ENCODE measurements around the gene NNAT.
"Not testable (repeated sequence)": the region's sequence is repeated elsewhere in the genome, so short reads cannot be mapped to it uniquely, and the experiment has no call there.

Gene NNAT

GRCh38 chr20:37521061-37521771, at the start of gene NNAT:
TSS of gene NNAT (plus strand) at chr20:37521250. CDS start at chr20:37521332, 82 bp downstream.
- no peak for DNase-seq (ENCODE audit: low read depth in 2 of 2)

DNA sequence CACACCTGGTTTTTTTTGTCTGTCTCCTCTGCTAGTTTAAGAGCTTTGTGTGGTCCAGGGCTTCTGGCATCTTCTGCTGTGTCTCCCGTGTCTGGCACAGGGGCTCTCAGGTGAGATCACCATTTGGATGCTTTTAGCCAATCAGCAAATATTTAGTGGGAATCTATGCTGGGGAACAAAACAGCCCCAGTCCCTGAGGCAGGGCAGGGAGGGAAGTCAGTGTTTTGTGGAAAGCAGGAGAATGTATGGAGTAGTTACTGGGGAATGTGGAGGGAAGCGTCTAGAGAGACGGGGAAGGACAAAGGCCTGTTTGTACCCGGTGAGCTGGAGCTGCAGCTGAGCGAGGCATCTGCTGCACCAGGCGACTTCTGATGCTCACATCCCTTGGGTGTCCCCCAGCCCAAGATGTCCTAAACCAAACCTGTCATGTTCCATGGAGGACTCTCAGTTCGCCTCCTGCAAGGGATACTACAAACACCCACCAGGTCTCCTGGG, 49.3 kb upstream of the NNAT start:
- no peak for DNase-seq (ENCODE audit: low read depth in 2 of 2)

- not testable (repeated sequence) for DNase-seq (ENCODE audit: low read depth in 2 of 2)
These were observed 48.6 kb upstream of the NNAT start for GRCh38 chr20:37472435-37472834.

- no peak for DNase-seq (ENCODE audit: low read depth in 2 of 2)
These were observed 47.6 kb upstream of the NNAT start for GRCh38 chr20:37473249-37474000.

GRCh38 chr20:37474386-37474785, 46.7 kb upstream of the NNAT start:
- DNase-seq (ENCODE audit: low read depth in 2 of 2) = no peak

DNA sequence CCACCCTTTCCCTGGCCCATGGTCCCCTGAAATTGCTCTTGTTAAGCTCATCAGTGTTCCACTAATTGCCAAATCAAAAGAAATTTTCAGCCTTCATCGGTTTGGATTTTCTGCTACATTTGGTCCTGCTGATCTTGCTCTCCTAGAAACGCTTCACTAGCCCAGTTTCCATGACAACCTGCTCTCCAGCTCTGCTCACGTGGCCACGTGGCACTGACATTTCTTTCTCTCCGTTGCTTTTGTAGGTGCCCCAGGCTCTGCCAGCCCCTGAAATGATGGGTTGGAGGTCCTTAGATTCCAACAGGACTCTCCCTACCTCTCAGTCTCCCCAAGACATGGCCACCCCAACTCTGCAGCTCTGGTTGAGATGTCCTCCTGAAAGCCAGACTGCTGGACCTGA, 45.8 kb upstream of the NNAT start:
- no peak for DNase-seq (ENCODE audit: low read depth in 2 of 2)

DNA sequence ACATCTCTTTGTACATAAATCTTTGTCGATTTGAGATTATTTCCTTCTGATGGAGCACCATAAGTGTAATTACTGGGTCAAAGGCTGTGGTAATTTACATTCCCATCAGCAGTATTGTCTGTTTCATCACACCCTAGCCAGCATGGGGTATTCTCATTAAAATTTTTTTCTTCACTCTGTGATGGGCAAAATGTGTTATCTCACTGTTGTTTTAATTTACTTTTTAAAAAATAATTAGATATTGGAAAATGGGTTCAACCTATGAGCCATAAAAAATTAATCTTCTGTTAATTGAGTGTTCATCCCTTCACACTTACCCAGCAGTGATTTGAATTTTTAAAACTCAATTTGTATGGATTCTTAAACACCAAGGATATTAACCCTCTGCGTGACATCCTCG, 44.0 kb upstream of the NNAT start:
- no peak for DNase-seq (ENCODE audit: low read depth in 2 of 2)

- DNase-seq (ENCODE audit: low read depth in 2 of 2) = no peak
These were observed 41.8 kb upstream of the NNAT start for GRCh38 chr20:37479266-37479665.

- no peak for DNase-seq (ENCODE audit: low read depth in 2 of 2)
These were observed 40.9 kb upstream of the NNAT start for GRCh38 chr20:37479925-37480691.

GRCh38 chr20:37480919-37481318, 40.1 kb upstream of the NNAT start:
- no peak for DNase-seq (ENCODE audit: low read depth in 2 of 2)

GRCh38 chr20:37481610-37482009, 39.4 kb upstream of the NNAT start:
- DNase-seq (ENCODE audit: low read depth in 2 of 2) = no peak

DNA sequence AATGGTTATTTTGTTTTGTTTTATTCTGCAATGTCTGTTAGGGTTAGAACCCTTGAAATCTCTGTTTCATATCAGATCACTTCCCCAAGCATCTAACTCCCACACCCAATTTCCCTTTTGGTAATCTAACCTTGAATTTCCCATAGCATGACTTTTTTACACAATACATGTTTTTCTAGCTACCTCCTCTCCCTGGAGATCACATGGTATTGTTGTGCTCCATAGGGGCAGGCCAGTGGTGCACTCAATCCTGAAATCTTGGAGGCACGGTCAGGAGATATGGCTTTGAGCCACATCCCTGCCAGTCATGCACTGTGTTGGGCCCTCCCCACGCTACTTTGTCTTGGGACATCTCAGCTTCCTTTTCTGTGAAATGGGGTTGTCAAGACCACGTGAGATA, 36.7 kb upstream of the NNAT start:
- DNase-seq (ENCODE audit: low read depth in 2 of 2) = no peak

DNA sequence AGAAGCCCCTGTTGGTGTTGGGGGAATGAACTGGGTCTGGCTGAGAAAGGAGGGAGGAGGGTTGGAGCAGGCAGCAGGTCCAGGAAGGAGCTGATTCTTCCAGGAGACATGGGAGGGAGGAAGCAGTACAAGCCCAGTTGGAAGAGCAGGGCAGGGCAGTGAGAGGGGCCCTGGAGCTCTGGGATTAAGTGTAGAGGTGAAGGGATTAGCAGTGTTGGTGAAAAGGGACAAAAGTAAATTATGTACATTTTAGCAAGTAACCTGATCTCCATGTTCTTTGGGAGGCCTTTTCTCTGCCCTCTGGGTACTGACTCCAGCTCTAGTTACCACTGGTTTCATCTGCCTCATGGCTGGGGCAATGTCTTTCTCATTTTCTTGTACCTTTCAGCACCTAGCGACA, 34.8 kb upstream of the NNAT start:
- not testable (repeated sequence) for DNase-seq (ENCODE audit: low read depth in 2 of 2)

DNA sequence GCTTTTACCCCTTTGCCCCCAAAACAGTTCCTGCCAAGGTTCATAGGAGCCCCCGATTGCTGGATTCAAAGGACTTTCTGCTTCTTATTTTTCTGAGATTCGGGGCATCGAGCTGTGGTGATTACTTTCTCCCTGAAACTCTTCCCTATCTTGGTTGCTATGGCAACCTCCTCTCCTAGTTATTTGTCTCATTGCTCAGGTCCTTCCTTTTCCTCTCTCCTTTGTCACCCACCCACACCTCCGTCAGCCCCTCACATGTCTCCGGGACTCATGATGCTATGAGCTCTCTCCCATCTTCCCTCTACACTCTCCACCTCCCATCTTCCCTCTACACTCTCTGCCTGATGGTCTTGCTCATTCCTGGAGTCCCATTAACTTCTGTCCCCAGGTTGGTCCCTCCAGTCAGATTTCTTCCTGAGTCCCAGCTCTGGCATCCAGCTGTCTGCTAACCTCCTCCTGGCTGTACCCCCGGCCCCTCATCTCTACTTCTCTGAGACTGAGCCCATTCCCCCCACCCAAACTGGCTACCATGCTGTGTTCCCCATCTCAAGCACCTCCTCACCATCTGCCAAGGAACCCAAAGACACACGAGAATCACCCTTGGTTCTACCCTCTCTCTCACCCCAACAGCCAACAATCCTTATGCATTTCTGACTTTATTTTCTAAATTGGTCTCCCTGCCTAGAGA, 30.2 kb upstream of the NNAT start:
- no peak for DNase-seq (ENCODE audit: low read depth in 2 of 2)

- no peak for DNase-seq (ENCODE audit: low read depth in 2 of 2)
These were observed 28.9 kb upstream of the NNAT start for GRCh38 chr20:37492096-37492625.

GRCh38 chr20:37492945-37493344, 28.1 kb upstream of the NNAT start:
- no peak for DNase-seq (ENCODE audit: low read depth in 2 of 2)

GRCh38 chr20:37494301-37494700, 26.7 kb upstream of the NNAT start:
- no peak for DNase-seq (ENCODE audit: low read depth in 2 of 2)

GRCh38 chr20:37494796-37495195, 26.3 kb upstream of the NNAT start:
- no peak for DNase-seq (ENCODE audit: low read depth in 2 of 2)

DNA sequence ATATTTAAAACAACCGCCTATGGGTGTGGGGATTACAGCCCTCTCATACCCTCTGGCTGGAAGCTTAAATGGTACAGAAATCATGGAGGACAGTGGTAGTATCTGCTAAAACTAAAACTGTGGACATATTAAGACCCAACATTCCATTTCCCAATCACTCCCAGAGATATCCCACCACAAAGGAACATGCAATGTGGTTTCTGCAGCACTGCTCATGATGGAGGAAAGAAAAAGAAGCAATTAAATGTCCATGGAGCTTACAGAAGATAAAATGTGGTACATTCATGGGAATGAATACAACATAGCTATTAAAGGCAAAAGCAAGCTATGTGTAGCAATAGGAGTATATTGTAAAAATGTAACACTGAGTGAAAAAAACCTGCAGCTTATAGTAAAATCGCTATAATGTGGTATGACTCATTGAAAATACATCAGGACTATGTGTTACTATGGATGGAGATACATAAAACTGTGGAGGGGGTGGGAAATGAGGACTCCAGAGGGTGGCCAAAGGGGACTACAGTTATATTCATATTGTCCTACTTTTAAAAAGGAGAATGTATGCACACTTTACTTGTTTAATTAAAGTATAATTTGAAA, 22.9 kb upstream of the NNAT start:
- DNase-seq (ENCODE audit: low read depth in 2 of 2) = no peak

DNA sequence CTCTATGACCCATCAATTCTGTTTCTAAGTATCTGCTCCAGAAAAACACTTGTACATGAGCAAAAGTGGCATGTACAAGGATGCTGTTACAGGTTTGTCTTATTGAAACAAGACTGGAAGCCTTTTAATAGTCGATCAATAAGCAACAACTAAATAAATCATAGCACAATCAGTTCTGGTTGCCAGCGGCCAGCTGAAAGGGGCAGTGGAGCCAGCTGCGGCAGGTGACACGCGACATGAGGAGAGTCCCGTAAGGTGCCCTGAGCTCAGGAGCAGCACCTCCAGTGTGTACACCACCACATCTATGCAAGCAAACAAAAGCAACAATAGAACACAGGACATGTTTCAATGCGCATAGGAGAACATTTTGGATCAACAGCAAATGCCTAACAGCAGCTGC, 20.7 kb upstream of the NNAT start:
- no peak for DNase-seq (ENCODE audit: low read depth in 2 of 2)

DNA sequence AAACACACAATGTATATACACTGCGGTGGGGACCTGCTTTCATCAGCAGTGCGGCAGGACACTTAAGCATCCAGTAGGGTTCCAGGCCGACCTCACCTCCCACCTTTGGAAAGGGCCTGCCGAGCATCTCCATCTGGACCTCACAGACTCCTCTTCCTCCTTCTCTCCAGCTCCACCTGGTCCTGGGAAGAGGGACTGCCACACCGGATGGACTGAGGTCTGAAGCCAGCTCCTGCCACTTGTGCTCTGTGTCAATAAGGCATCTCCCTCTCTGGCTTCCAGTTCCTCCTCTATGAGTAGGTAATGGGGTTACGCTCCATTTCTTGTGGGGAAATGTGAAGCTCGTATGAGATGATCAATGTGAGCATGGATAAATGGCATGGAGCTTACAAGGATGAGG, 19.1 kb upstream of the NNAT start:
- no peak for DNase-seq (ENCODE audit: low read depth in 2 of 2)

All from stimulated activated CD4-positive, alpha-beta T cell treated with anti-CD3 and anti-CD28 coated beads, Interleukin-4, amount 100 ng/mL, for 48 hours (primary cell).